HepG2 (cell line): ENCODE data around the gene AGPAT3. TPM values are rescaled to one million over a fixed set of nuclear protein-coding genes. Genes with fewer than 3 reads are reported as not detected.

Experiments
- AGO2 ChIP-seq: fragments of 200-400 bp; formaldehyde crosslinking; optimal IDR thresholded peaks from 2 replicates; pipeline ENCODE3; 2017; ENCODE audit warnings: mild to moderate bottlenecking, low read depth, low read length, moderate library complexity
- AKAP8 ChIP-seq: sonication (generic); formaldehyde crosslinking; IDR thresholded peaks from 2 replicates; pipeline ENCODE4 v1.5.1; 2020; ENCODE audit warnings: mild to moderate bottlenecking, missing genetic modification reagents
- ARNT ChIP-seq: fragments of 450-650 bp; IDR thresholded peaks from 2 replicates; pipeline ENCODE4 v1.6.1; 2017
- BCL3 ChIP-seq: sonication (generic); formaldehyde crosslinking; IDR thresholded peaks from 2 replicates; pipeline ENCODE4 v1.5.1; 2020; ENCODE audit warnings: mild to moderate bottlenecking, missing genetic modification reagents, moderate library complexity
- HNRNPK ChIP-seq: fragments of 200-400 bp; formaldehyde crosslinking; IDR thresholded peaks from 2 replicates; pipeline ENCODE4 v1.6.1; 2018; ENCODE audit warnings: low read length, low read depth, moderate library complexity, mild to moderate bottlenecking; ENCODE audit not compliant: poor library complexity, severe bottlenecking
- JUNB ChIP-seq: sonication (generic); formaldehyde crosslinking; IDR thresholded peaks from 2 replicates; pipeline ENCODE4 v1.8.0; 2022; ENCODE audit warnings: missing genetic modification reagents, mild to moderate bottlenecking, borderline replicate concordance
- MAFK ChIP-seq, 2 experiments: IDR thresholded peaks in 1 of 2; conservative IDR thresholded peaks in 1 of 2; 2 replicates each; pipeline ENCODE4 v1.6.1; 2011; ENCODE audit warnings: improper control_type of control experiment in 2 of 2, low read length in 2 of 2
- NCOA5 ChIP-seq: sonication (generic); formaldehyde crosslinking; IDR thresholded peaks from 2 replicates; pipeline ENCODE4 v1.4.0; 2020; ENCODE audit warnings: missing genetic modification reagents
- NCOR1 ChIP-seq: fragments of 200-600 bp; sonication (generic); IDR thresholded peaks from 2 replicates; pipeline ENCODE4 v1.7.0; 2017; ENCODE audit warnings: antibody characterized with exemption, low read length, borderline replicate concordance
- TCF7 ChIP-seq: sonication (generic); IDR thresholded peaks from 2 replicates; pipeline ENCODE4 v1.6.1; 2016; ENCODE audit warnings: antibody characterized with exemption, low read depth
- TFAP4 ChIP-seq: sonication (generic); IDR thresholded peaks from 2 replicates; pipeline ENCODE4 v1.6.1; 2016; ENCODE audit warnings: low read depth, borderline replicate concordance
- ZNF274 ChIP-seq: sonication (generic); formaldehyde crosslinking; IDR thresholded peaks from 2 replicates; pipeline ENCODE4 v1.5.1; 2020; ENCODE audit warnings: mild to moderate bottlenecking, missing genetic modification reagents
- ZNF276 ChIP-seq: sonication (generic); formaldehyde crosslinking; IDR thresholded peaks from 2 replicates; pipeline ENCODE4 v1.4.0; 2020; ENCODE audit warnings: mild to moderate bottlenecking, low read depth, missing genetic modification reagents
- ZNF292 ChIP-seq: sonication (generic); formaldehyde crosslinking; IDR thresholded peaks from 2 replicates; pipeline ENCODE4 v1.8.1; 2022; ENCODE audit warnings: mild to moderate bottlenecking, low read depth, missing genetic modification reagents, borderline replicate concordance
- ZSCAN21 ChIP-seq: sonication (generic); formaldehyde crosslinking; IDR thresholded peaks from 2 replicates; pipeline ENCODE4 v1.8.0; 2022; ENCODE audit warnings: mild to moderate bottlenecking, missing genetic modification reagents, moderate library complexity, borderline replicate concordance
- polyA plus RNA-seq, 8 experiments: library from polyadenylated mRNA; depleted of rRNA in 3 of 8; stranded (reverse) in 7 of 8; unstranded in 1 of 8; fragments of >200 nt; fragmentation: Illumina TruSeq in 4 of 8; extraction: Trizol in 4 of 8; gene quantifications; 2 replicates each; pipeline versions ENCODE4 v1.2.1 to v1.2.3, GENCODE V29; 2011 to 2016; ENCODE audit warnings: low read depth in 4 of 8, missing spikeins in 1 of 8, mixed read lengths in 1 of 8; ENCODE audit not compliant: insufficient read depth in 1 of 8
- total RNA-seq, 5 experiments: library from RNA; depleted of rRNA; stranded (reverse); fragments of >200 nt; fragmentation: Illumina TruSeq; extraction: Trizol; gene quantifications; 2 replicates each; pipeline ENCODE4 v1.2.3, GENCODE V29; 2016; ENCODE audit warnings: low read depth in 1 of 5
- TF ChIP-seq, protein P1 (sequence below): sonication (generic); formaldehyde crosslinking; IDR thresholded peaks from 2 replicates; pipeline ENCODE4 v1.5.1; 2020; ENCODE audit warnings: missing genetic modification reagents, mild to moderate bottlenecking, borderline replicate concordance
- TF ChIP-seq, protein P2 (sequence below): sonication (generic); formaldehyde crosslinking; IDR thresholded peaks from 2 replicates; pipeline ENCODE4 v1.5.0; 2020; ENCODE audit warnings: mild to moderate bottlenecking, missing genetic modification reagents, borderline replicate concordance
- TF ChIP-seq, protein P3 (sequence below): IDR thresholded peaks from 2 replicates; pipeline ENCODE4 v1.6.1; 2018; ENCODE audit warnings: missing genetic modification reagents, mild to moderate bottlenecking, missing compliant biosample characterization

Gene AGPAT3
- total and polyA plus RNA-seq, 2 of the 13 experiments (the other 11 are each of a cell fraction or from before 2014, with no cell fraction given) = 32.2 to 54.4 TPM

GRCh38 chr21:43884012-43884860, 19.2 kb downstream of the AGPAT3 start (continued):
- TF ChIP-seq, protein P1, sequence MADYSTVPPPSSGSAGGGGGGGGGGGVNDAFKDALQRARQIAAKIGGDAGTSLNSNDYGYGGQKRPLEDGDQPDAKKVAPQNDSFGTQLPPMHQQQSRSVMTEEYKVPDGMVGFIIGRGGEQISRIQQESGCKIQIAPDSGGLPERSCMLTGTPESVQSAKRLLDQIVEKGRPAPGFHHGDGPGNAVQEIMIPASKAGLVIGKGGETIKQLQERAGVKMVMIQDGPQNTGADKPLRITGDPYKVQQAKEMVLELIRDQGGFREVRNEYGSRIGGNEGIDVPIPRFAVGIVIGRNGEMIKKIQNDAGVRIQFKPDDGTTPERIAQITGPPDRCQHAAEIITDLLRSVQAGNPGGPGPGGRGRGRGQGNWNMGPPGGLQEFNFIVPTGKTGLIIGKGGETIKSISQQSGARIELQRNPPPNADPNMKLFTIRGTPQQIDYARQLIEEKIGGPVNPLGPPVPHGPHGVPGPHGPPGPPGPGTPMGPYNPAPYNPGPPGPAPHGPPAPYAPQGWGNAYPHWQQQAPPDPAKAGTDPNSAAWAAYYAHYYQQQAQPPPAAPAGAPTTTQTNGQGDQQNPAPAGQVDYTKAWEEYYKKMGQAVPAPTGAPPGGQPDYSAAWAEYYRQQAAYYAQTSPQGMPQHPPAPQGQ = no peak
- no peak for TF ChIP-seq ARNT
- peak; percentile 67; the same call in 1 of the 2 replicates for TF ChIP-seq TFAP4
- TF ChIP-seq ZNF292 (CRISPR knock-in tag) = peak; percentile 33; the same call in 1 of the 2 replicates
- no peak for TF ChIP-seq ZNF276 (CRISPR knock-in tag)
- TF ChIP-seq, protein P2, sequence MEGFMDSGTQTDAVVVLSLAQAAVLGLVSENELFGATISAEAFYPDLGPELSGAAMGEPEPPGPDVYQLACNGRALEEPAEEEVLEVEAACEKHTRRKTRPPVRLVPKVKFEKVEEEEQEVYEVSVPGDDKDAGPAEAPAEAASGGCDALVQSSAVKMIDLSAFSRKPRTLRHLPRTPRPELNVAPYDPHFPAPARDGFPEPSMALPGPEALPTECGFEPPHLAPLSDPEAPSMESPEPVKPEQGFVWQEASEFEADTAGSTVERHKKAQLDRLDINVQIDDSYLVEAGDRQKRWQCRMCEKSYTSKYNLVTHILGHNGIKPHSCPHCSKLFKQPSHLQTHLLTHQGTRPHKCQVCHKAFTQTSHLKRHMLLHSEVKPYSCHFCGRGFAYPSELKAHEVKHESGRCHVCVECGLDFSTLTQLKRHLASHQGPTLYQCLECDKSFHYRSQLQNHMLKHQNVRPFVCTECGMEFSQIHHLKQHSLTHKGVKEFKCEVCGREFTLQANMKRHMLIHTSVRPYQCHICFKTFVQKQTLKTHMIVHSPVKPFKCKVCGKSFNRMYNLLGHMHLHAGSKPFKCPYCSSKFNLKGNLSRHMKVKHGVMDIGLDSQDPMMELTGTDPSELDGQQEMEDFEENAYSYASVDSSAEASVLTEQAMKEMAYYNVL (CRISPR knock-in tag) = 0 out of 2 replicates have a peak, but pooled peaks have one; percentile 3
- no peak for TF ChIP-seq AKAP8 (CRISPR knock-in tag)
- TF ChIP-seq, protein P3, sequence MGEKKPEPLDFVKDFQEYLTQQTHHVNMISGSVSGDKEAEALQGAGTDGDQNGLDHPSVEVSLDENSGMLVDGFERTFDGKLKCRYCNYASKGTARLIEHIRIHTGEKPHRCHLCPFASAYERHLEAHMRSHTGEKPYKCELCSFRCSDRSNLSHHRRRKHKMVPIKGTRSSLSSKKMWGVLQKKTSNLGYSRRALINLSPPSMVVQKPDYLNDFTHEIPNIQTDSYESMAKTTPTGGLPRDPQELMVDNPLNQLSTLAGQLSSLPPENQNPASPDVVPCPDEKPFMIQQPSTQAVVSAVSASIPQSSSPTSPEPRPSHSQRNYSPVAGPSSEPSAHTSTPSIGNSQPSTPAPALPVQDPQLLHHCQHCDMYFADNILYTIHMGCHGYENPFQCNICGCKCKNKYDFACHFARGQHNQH (CRISPR knock-in tag) = 0 out of 2 replicates have a peak, but pooled peaks have one; percentile 51
- no peak for TF ChIP-seq BCL3 (CRISPR knock-in tag)
- peak; percentile 100 for TF ChIP-seq ZSCAN21
- peak; percentile 30; the same call in 1 of the 2 replicates for TF ChIP-seq TCF7
- peak in 1 of 2 experiments; percentile 68; a peak in 1 of 4 replicates for TF ChIP-seq MAFK (conservative IDR thresholded peaks at IDR 0.05 in 1 of 2, IDR thresholded peaks at IDR 0.05 in 1 of 2; ENCODE audit: low read length in 2 of 2)
- 0 out of 2 replicates have a peak, but pooled peaks have one; percentile 41 for TF ChIP-seq ZNF274 (CRISPR knock-in tag)
- peak; percentile 72 for TF ChIP-seq HNRNPK
- no peak for TF ChIP-seq NCOA5 (CRISPR knock-in tag)
- TF ChIP-seq NCOR1 = peak; percentile 27; the same call in 1 of the 2 replicates
- peak; percentile 44 for TF ChIP-seq AGO2
- TF ChIP-seq JUNB = 0 out of 2 replicates have a peak, but pooled peaks have one; percentile 29
